Activated CD4-positive, CD25-positive, alpha-beta regulatory T cell (primary cell): Measurements from ENCODE around the gene DNLZ.

Source experiments
- DNase-seq, 4 experiments: peaks; one replicate each; lab custom pipeline; 2025; lab: John Stamatoyannopoulos, UW

Gene DNLZ

DNA sequence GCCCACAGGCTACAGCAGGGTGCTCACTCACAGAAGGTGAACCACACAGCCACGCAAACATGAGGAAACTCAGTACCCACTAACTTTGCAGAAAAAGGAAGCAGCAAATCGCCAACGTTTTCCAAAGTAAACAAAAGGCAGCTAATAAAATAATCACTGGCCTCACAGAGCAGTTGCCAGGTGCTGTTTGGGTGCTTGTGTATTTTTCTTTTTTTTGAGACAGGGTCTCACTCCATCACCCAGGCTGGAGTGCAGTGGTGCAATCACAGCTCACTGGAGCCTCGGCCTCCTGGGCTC, 32.6 kb upstream of the DNLZ start:
- no peak for DNase-seq

DNA sequence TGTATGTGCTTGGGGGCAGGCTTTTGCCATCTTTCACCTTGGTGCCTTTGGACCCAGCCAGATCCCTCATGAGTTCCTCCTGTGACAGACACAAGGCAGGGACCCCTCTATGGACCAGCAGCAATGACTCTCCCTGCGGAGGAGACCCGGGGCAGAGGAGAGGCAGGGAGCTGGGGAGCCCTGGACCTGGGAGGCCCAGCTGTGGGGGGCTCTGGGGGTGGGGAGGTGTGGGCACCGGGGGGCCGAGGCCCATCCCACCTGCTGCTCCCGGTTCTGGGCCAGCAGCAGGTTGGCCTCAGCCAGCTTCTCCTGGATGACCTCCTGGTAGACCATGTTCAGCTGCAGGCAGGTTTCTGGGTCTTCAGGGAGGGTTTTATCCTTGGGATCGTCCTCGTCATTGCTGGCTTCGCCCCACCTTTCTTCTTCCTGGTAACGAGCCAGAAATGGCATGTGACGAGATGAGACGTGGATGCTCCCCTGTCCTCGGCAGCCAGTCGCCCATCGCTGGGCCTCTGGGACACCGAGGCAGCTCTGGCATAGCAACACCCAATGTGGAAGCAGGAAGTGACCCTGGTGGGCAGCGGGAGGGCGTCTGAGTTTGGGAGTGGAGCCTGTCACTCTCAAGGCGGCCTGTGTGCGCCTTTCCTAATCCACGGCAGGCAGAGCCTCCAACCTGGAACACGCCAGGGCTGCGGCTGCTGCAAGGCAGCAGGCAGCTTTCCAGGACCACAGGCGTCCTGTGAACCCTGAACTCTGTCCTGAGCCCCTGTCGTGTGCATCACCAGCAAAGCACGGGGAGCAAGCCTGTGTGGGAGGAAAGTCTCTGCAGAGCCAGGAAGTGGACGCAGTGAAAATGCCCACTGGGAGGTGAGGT, 32.0 kb upstream of the DNLZ start:
- DNase-seq: no peak

GRCh38 chr9:136395020-136395340, 31.4 kb upstream of the DNLZ start:
- DNase-seq: no peak

DNA sequence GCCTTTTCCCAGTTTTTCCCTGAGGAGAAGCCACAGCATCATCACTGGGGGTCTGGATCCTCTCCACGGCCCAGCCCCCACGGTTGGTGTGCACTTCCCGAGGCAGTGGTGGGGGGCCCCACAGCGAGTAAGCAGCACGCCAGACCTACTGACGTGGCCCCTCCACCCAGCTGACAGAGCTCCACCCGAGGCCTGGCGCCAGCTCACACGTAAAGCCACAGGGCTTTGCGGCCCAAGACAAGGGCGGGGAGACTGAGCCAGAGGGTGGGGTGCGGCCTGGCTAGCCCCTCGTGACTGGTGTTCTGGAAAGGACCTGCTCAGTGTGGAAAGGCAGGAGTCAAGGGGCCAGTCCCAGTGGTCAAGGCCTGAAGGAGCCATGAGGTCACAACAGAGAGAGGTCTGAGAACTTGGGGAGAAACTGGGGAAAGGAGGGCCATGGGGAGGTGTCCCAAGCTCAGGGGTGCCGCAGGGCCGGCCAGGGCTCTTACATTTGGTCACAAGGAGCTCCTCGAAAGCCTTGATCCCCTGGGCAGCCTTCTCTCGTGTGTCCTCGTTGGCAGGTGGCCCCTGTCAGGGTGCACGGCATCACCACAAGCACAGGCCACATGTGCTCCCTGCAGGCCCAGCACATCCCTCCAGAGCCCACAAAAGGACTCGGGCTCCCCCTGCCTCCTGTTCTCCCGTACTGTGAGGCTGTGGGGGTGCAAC, 30.9 kb upstream of the DNLZ start:
- DNase-seq: no peak

- DNase-seq: no peak
These were observed 30.0 kb upstream of the DNLZ start for GRCh38 chr9:136393531-136393930.

DNA sequence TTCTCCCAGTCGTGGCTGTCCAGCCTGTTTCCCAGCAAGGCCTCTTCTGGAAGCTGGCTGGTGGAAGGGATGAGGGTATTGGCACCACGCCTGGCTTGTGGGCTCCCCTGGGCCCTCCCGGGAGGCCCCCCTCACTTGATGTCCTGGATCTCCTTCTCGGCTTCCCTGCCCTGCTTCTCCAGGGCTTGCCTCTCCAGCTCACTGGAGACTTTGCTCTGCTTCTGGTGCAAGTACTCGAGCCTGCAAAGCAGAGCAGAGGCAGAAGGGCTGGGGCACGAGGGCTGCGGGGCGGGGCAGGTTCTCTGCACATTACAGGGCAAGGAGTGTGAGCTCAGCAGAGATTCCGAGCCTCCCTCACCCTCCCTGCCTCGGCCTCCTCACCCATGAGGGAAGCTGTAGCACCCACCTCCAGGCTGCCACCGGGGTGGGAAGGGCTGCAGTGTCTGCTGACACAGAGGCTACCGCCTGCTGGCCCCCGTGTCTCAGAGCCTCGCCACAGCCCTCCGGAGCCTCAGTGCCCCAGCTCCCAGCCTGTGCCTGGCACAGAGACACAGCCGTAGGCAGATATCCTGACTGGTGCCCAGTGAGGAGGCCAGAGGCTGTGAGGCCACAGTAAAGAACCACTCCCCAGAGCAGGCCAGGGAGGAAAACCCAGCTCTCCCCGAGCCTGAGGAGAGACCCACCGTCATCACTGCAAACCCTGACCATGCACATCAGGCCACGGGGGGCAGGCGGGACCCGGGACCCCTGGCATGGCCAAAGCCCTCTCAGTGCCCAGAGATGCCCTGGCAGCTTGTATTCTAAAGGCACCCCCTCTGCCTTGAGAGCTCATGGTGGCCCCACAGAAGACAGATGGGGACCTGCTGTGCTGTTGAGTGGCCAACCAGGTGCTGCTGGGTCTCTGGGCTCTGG, 29.2 kb upstream of the DNLZ start:
- DNase-seq: no peak

GRCh38 chr9:136391737-136392537, 28.4 kb upstream of the DNLZ start:
- DNase-seq: no peak

DNA sequence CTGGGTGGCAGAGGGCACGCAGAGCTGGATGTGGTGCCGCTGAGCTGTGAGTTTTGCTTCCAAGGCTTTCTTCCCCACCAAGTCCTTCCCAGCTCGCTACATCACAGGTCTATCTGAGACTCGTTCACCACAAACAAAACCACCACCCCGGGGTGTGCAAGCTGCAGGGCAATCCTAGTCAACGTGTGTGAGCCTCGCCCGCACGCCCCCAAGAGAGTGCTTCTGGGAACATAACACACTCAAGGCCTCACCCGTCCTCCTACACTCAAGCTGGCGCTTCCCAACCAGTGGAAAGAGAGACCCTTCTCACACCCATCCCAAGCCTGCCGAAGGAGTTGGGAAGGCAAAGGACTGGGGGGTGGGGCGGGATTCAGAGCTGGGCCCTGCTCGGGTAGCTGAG, 25.9 kb upstream of the DNLZ start:
- no peak for DNase-seq

- DNase-seq: no peak
These were observed 23.7 kb upstream of the DNLZ start for GRCh38 chr9:136387217-136387616.

GRCh38 chr9:136386018-136386417, 22.5 kb upstream of the DNLZ start:
- no peak for DNase-seq

GRCh38 chr9:136385015-136385414, 21.5 kb upstream of the DNLZ start:
- DNase-seq: no peak

- DNase-seq: no peak
These were observed 19.9 kb upstream of the DNLZ start for GRCh38 chr9:136383436-136383835.

DNA sequence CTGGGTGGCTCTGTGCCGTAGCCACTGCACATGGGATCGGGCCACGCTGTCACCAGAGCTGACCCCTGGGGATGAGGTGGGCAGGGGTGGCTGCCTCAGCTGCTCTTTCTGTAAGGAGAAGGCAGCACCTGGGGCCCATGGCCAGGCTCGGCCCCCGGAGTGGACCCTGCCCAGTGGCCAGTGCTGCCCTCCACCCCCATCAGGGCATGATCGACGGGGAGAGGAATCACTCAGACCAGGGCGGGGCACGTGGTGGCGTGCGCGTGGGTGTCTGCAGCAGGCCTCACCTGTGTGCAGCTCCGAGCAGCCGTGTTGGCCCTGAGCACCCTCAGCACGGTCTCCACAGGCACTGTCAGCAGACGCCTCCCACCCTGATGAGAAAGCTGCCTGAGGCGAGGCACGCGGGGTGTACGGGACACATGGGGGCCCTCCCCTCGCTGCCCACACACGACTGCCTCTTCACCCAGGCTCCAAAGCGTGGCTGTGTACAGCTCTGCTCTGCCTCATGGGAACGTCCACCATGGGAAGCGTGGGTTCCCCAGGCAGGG, 18.5 kb upstream of the DNLZ start:
- no peak for DNase-seq

DNA sequence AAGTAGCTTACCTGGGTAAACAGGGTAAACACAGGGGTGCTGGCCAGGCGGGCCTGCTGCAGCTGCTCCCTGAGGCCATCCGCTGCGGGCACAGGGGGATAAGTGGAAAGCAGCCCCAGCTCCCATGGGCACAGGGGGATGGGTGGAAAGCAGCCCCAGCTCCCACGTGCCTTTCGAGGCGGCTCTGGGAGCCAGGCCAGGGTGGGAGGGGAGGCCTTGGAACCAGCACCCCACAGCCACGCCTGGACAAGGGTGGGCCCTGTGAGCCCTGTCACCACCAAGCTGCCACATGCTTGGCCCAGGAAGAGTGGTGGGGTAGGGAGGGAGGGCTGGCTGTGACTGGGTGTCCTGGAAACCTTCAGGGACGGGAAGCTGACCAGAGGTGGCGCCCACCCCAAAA, 17.8 kb upstream of the DNLZ start:
- DNase-seq: no peak

GRCh38 chr9:136380381-136380780, 16.8 kb upstream of the DNLZ start:
- DNase-seq: no peak

GRCh38 chr9:136379891-136380290, 16.3 kb upstream of the DNLZ start:
- DNase-seq: no peak

DNA sequence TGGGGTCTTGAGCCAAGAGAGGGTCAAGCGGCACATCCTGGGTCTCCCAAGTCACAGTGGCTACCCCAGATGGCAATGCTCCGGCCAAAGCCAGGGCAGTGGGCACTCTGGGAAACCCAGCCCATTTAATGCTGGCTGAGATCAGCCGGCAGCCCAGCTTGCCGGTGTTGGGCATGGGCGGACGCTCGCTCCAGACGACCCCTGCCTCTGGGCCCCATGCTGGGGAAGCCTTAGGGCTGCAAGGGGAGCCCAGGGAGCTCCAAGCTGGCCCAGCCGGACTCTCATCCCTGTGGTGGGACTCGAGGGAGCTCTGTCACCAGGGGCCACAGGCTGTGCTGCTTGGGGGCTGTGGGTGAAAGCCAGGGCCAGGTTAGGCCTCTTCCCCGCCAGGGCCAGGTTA, 15.9 kb upstream of the DNLZ start:
- DNase-seq: no peak

DNA sequence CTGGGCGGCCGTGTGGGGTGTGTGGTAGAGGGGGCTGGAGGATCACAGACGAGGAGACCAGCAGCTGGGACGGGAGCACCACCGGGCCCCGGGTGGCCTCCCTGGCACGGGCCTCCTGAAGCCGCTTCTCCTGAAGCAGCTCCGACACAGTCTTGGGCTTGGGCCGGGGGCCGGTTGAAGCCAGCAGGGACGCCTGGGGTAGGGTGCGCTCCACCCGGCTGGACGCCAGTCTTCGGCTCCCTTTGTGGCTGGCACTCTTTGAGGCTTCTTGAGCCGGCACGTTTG, 15.4 kb upstream of the DNLZ start:
- DNase-seq: no peak

DNA sequence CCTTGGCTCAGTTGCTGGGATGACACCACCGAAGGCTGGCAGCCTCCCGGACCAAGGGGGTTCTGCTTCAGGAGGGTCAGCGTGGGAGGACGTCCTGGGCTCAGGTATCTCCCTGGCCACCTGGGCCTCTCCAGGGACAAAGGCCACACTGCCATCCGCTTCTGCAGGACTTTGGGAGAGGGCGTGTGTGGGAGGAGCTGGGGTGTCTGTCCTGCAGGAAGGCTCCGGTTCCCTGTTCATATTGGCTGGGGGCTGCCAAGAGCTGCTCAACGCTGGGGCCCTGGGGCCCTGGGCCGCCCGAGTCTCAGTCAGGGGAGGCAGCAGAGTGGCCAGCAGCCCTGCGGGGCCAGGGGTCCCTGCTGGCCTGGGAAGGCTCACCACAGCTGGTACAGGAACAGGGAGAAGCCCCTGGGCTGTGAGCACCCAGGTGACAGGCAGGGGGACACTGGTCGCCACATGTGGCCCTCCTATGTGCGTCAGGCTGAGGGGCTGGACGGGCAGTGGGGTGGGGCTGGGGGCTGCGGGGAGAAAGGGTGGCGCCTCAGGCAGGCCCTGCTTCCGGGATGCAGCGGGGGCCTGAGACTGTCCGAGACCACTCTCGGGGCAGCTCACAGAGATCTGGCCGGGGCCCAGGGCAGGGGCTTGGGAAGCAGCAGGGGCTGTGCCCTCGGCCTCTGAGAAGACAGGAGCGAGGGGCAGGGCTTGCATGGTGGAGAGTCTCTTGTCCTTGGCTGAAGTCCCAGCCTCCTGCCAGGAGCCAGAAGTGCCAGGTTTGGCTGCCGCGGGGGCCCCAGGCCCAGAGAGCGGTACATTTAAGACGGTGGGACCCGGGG, 14.8 kb upstream of the DNLZ start:
- no peak for DNase-seq

- DNase-seq: no peak
These were observed 14.0 kb upstream of the DNLZ start for GRCh38 chr9:136377341-136378169.
